ENCODE measurements around the gene HIF1A. TPM values are rescaled to one million over a fixed set of nuclear protein-coding genes. Genes with fewer than 3 reads are reported as not detected.

The HIF1A gene
- total RNA-seq, 1 donor from 2014 or later = 299 TPM

DNA sequence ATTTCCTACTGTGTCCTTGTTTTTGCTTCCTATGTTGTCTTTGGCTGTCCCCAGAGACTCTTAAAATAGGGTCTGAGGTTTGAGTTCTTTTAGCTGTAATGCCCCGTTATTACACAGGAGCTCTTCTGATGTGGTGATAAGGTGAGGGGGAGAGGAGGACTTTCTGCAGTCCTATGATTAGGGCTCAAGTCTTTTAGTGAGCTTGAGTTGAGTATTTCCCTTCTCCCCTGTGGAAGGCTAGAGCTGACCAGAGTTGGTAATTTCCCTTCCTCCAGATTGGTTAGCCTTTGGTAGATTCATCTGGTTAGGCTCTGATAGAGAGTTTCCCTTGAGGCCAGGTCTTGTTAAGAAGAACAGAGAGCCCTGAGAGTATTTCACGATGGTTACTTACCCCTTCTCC, 4.3 kb upstream of the HIF1A start:
- H3F3A ChIP-seq (ENCODE audit: low read depth) = peaks cover 26% of the 10 kb centered on the region
- no peaks in the 10 kb centered on the region for H4K20me1 ChIP-seq (ENCODE audit: low read depth)
- no peaks in the 10 kb centered on the region for H3K9me3 ChIP-seq (ENCODE audit: low read depth)
- no peaks in the 10 kb centered on the region for H3K36me3 ChIP-seq
- Mint-ChIP-seq H3K4me1 (peaks cover 15% of the 10 kb centered on the region), H3K36me3 (no peaks in the 10 kb centered on the region), H3K4me3 (no peak overlapping the region), H3K9me3 (peaks cover 18% of the 10 kb centered on the region), H3K27ac (no peak overlapping the region), H3K27me3 (ENCODE audit: insufficient read depth, low read depth) (peaks cover 2% of the 10 kb centered on the region)
- TF ChIP-seq EZH2phosphoT487 (IDR thresholded peaks at IDR 0.05) (no peak), EZH2 (IDR thresholded peaks at IDR 0.05) (no peak)
- TF ChIP-seq, protein P1, sequence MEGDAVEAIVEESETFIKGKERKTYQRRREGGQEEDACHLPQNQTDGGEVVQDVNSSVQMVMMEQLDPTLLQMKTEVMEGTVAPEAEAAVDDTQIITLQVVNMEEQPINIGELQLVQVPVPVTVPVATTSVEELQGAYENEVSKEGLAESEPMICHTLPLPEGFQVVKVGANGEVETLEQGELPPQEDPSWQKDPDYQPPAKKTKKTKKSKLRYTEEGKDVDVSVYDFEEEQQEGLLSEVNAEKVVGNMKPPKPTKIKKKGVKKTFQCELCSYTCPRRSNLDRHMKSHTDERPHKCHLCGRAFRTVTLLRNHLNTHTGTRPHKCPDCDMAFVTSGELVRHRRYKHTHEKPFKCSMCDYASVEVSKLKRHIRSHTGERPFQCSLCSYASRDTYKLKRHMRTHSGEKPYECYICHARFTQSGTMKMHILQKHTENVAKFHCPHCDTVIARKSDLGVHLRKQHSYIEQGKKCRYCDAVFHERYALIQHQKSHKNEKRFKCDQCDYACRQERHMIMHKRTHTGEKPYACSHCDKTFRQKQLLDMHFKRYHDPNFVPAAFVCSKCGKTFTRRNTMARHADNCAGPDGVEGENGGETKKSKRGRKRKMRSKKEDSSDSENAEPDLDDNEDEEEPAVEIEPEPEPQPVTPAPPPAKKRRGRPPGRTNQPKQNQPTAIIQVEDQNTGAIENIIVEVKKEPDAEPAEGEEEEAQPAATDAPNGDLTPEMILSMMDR (IDR thresholded peaks at IDR 0.05) = no peak
- H2AFZ ChIP-seq (replicated peaks) = peak overlapping the region; percentile 78
- H3K27ac ChIP-seq = peak overlapping the region; percentile 61
- H3K4me2 ChIP-seq = peak overlapping the region; percentile 36
- H3K4me1 ChIP-seq = peaks cover 20% of the 10 kb centered on the region
- DNase-seq (ENCODE audit: low spot score) = no peak
- peaks cover 6% of the 10 kb centered on the region for H3K79me2 ChIP-seq (ENCODE audit: low read depth)
- H3K27me3 ChIP-seq = no peaks in the 10 kb centered on the region
- no peak overlapping the region for H3K4me3 ChIP-seq
- H3K9ac ChIP-seq = no peak overlapping the region

DNA sequence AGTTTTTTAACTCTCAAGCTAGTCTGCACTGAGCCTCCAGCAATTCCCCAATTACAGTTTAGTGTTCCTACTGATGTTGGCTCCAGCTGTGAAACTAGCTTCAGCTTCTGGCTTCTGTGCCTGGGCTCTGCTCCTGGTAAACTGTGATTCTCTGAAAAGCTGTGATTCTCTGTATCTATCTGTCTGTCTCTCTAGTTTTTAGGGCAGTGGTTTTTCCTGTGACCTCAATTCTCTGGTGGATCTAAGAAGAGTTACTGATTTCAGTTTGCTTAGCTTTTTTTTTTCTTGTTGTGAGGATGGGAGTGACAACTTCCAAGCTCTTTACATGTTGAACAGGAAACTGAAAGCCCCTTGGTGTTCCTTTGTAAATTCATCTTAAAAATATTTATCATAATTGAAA, 3.8 kb upstream of the HIF1A start:
- Histone ChIP-seq H3K9me3 (ENCODE audit: low read depth) (no peaks in the 10 kb centered on the region), H3K4me2 (peak overlapping the region; percentile 36), H3K27me3 (no peaks in the 10 kb centered on the region), H3K79me2 (ENCODE audit: low read depth) (peaks cover 12% of the 10 kb centered on the region), H3K4me3 (no peak overlapping the region), H2AFZ (replicated peaks) (peak overlapping the region; percentile 78), H4K20me1 (ENCODE audit: low read depth) (peaks cover 1% of the 10 kb centered on the region), H3K36me3 (no peaks in the 10 kb centered on the region), H3K9ac (no peak overlapping the region), H3K27ac (peak overlapping the region; percentile 61), H3K4me1 (peaks cover 20% of the 10 kb centered on the region), H3F3A (ENCODE audit: low read depth) (peaks cover 32% of the 10 kb centered on the region)
- Mint-ChIP-seq H3K36me3 (no peaks in the 10 kb centered on the region), H3K4me3 (no peak overlapping the region), H3K4me1 (peaks cover 15% of the 10 kb centered on the region), H3K27me3 (ENCODE audit: insufficient read depth, low read depth) (peaks cover 2% of the 10 kb centered on the region), H3K9me3 (peaks cover 17% of the 10 kb centered on the region), H3K27ac (peak overlapping the region; percentile 4)
- DNase-seq (ENCODE audit: low spot score) = peak; percentile 32
- TF ChIP-seq, protein P1 (IDR thresholded peaks at IDR 0.05) = no peak
- no peak for TF ChIP-seq EZH2phosphoT487 (IDR thresholded peaks at IDR 0.05)
- TF ChIP-seq EZH2 (IDR thresholded peaks at IDR 0.05) = no peak

DNA sequence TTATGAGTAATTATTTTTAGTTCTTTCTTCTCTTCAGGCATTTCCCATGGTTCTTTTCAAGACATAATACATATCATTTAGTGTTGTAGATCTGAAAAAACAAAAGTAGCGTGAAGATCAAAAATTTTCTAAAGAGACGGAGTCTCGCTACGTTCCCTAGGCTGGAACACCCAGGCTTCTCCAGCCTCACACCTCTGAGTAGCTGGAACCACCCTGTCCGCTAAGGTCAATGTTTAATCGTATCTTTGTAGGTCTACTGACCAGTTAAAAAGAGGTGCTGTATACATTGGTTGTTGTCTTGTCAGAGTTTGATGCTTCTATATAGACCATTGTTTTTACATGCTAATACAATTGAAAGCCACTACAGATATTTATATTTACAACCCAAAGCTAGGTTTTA, 1.3 kb upstream of the HIF1A start:
- no peak overlapping the region for H2AFZ ChIP-seq (replicated peaks)
- H3K9me3 Mint-ChIP-seq = peaks cover 2% of the 10 kb centered on the region
- no peak for DNase-seq (ENCODE audit: low spot score)
- no peak overlapping the region for H3K9ac ChIP-seq
- H3K27me3 ChIP-seq = no peaks in the 10 kb centered on the region
- no peak overlapping the region for H3K27ac Mint-ChIP-seq
- H3F3A ChIP-seq (ENCODE audit: low read depth) = peaks cover 34% of the 10 kb centered on the region
- peaks cover 32% of the 10 kb centered on the region for H3K4me1 Mint-ChIP-seq
- no peaks in the 10 kb centered on the region for H3K36me3 ChIP-seq
- no peaks in the 10 kb centered on the region for H3K9me3 ChIP-seq (ENCODE audit: low read depth)
- TF ChIP-seq, protein P1 (IDR thresholded peaks at IDR 0.05) = no peak
- TF ChIP-seq EZH2phosphoT487 (IDR thresholded peaks at IDR 0.05) (no peak), EZH2 (IDR thresholded peaks at IDR 0.05) (no peak)
- peaks cover 6% of the 10 kb centered on the region for H3K36me3 Mint-ChIP-seq
- H4K20me1 ChIP-seq (ENCODE audit: low read depth) = peaks cover 26% of the 10 kb centered on the region
- no peak overlapping the region for H3K4me3 ChIP-seq
- peak overlapping the region; percentile 96 for H3K4me3 Mint-ChIP-seq
- H3K4me1 ChIP-seq = peaks cover 31% of the 10 kb centered on the region
- H3K79me2 ChIP-seq (ENCODE audit: low read depth) = peaks cover 37% of the 10 kb centered on the region
- H3K27ac ChIP-seq = no peak overlapping the region
- H3K4me2 ChIP-seq = peak overlapping the region; percentile 88
- peaks cover 2% of the 10 kb centered on the region for H3K27me3 Mint-ChIP-seq (ENCODE audit: insufficient read depth, low read depth)

Data from neural progenitor cell (in vitro differentiated cells).